GM12878 (cell line): ENCODE measurements around the gene ING5. TPM values are rescaled to one million over a fixed set of nuclear protein-coding genes. Genes with fewer than 3 reads are reported as not detected.

ENCODE experiments used
- ATF7 ChIP-seq: fragments of 450-650 bp; IDR thresholded peaks from 2 replicates; pipeline ENCODE4 v1.6.1; 2016; ENCODE audit warnings: low read depth, mild to moderate bottlenecking
- CBFB ChIP-seq: IDR thresholded peaks from 2 replicates; pipeline ENCODE4 v1.6.1; 2016; ENCODE audit warnings: antibody characterized with exemption, low read depth
- GABPA ChIP-seq: IDR thresholded peaks from 2 replicates; pipeline ENCODE4 v1.6.1; 2014; ENCODE audit warnings: antibody characterized with exemption, low read depth, mild to moderate bottlenecking, inconsistent platforms
- GATAD2B ChIP-seq: fragments of 450-650 bp; conservative IDR thresholded peaks from 2 replicates; pipeline ENCODE4 v1.6.1; 2017; ENCODE audit warnings: low read depth, mild to moderate bottlenecking, moderate library complexity
- HCFC1 ChIP-seq: fragments of 150-350 bp; IDR thresholded peaks from 2 replicates; pipeline ENCODE4 v1.6.1; 2014; ENCODE audit warnings: low read length
- KAT2A ChIP-seq: conservative IDR thresholded peaks from 2 replicates; pipeline ENCODE4 v1.6.1; 2011; ENCODE audit warnings: low read depth, low read length; ENCODE audit not compliant: control insufficient read depth
- MXI1 ChIP-seq: fragments of 150-350 bp; IDR thresholded peaks from 2 replicates; pipeline ENCODE4 v1.6.1; 2011; ENCODE audit warnings: low read depth, mild to moderate bottlenecking, inconsistent platforms, low read length, improper control_type of control experiment
- MYB ChIP-seq: fragments of 150-350 bp; IDR thresholded peaks from 2 replicates; pipeline ENCODE4 v1.6.1; 2014; ENCODE audit warnings: mild to moderate bottlenecking, low read depth, low read length, borderline replicate concordance
- MYC ChIP-seq: IDR thresholded peaks from 2 replicates; pipeline ENCODE4 v1.6.1; 2011; ENCODE audit warnings: mild to moderate bottlenecking, low read length, moderate library complexity, inconsistent platforms; ENCODE audit not compliant: insufficient read depth, insufficient replicate concordance, insufficient read length, severe bottlenecking
- NR2F1 ChIP-seq: fragments of 450-650 bp; conservative IDR thresholded peaks from 2 replicates; pipeline ENCODE4 v1.6.1; 2017; ENCODE audit warnings: mild to moderate bottlenecking
- NRF1 ChIP-seq: conservative IDR thresholded peaks from 2 replicates; pipeline ENCODE4 v1.6.1; 2011; ENCODE audit warnings: mild to moderate bottlenecking, low read depth, low read length, improper control_type of control experiment
- SMAD5 ChIP-seq: IDR thresholded peaks from 2 replicates; pipeline ENCODE4 v1.6.1; 2016; ENCODE audit warnings: antibody characterized with exemption, low read depth
- SMARCA5 ChIP-seq: fragments of 450-650 bp; IDR thresholded peaks from 2 replicates; pipeline ENCODE4 v1.6.1; 2017; ENCODE audit warnings: mild to moderate bottlenecking
- SREBF2 ChIP-seq: IDR thresholded peaks from 2 replicates; pipeline ENCODE4 v1.6.1; 2012; ENCODE audit warnings: mild to moderate bottlenecking, low read length
- TCF7 ChIP-seq: IDR thresholded peaks from 2 replicates; pipeline ENCODE4 v1.6.1; 2014; ENCODE audit warnings: antibody characterized with exemption, borderline replicate concordance
- ZNF622 ChIP-seq: fragments of 450-650 bp; IDR thresholded peaks from 2 replicates; pipeline ENCODE4 v1.6.1; 2017; ENCODE audit warnings: mild to moderate bottlenecking, inconsistent platforms
- ZSCAN29 ChIP-seq: fragments of 450-650 bp; IDR thresholded peaks from 2 replicates; pipeline ENCODE4 v1.6.1; 2017; ENCODE audit warnings: mild to moderate bottlenecking, moderate library complexity
- polyA plus RNA-seq, 11 experiments: library from polyadenylated mRNA; depleted of rRNA in 4 of 11; unstranded in 6 of 11; stranded (reverse) in 5 of 11; fragments of >200 nt; fragmentation: Nextera tagmentation in 4 of 11; fragmentation: Illumina TruSeq in 1 of 11; extraction: Ambion mirVana in 4 of 11; extraction: Trizol in 1 of 11; gene quantifications; 1 replicate in 1 of 11; 2 replicates in 10 of 11; pipeline versions ENCODE4 v1.2.1 to v1.2.3, GENCODE V29; 2011 to 2016; ENCODE audit warnings: inconsistent platforms in 2 of 11, missing spikeins in 2 of 11, low read depth in 1 of 11
- total RNA-seq, 4 experiments: library from RNA; depleted of rRNA in 3 of 4; stranded (reverse); fragments of >200 nt in 3 of 4; fragmentation: Illumina TruSeq in 1 of 4; extraction: Trizol in 1 of 4; gene quantifications; 2 replicates each; pipeline versions ENCODE4 v1.2.1 to v1.2.3, GENCODE V29; 2013 to 2021
- TF ChIP-seq, protein P1 (sequence below): IDR thresholded peaks from 2 replicates; pipeline ENCODE4 v1.6.1; 2011; ENCODE audit warnings: mild to moderate bottlenecking, low read depth, low read length, moderate library complexity; ENCODE audit not compliant: insufficient replicate concordance
- TF ChIP-seq, protein P2 (sequence below): IDR thresholded peaks from 2 replicates; pipeline ENCODE4 v1.6.1; 2012; ENCODE audit warnings: improper control_type of control experiment, low read depth, low read length; ENCODE audit not compliant: insufficient replicate concordance
- TF ChIP-seq, protein P3 (sequence below): fragments of 450-650 bp; IDR thresholded peaks from 2 replicates; pipeline ENCODE4 v1.6.1; 2017; ENCODE audit warnings: mild to moderate bottlenecking, low read depth, inconsistent platforms; ENCODE audit not compliant: poor library complexity, severe bottlenecking
- TF ChIP-seq, protein P4 (sequence below): fragments of 450-650 bp; IDR thresholded peaks from 2 replicates; pipeline ENCODE4 v1.6.1; 2017; ENCODE audit warnings: mild to moderate bottlenecking

Gene ING5
- total and polyA plus RNA-seq, 10 of the 15 experiments (the other 5 are each of a cell fraction or from before 2014, with no cell fraction given) = 10.0 to 46.1 (median 27.2) TPM

DNA sequence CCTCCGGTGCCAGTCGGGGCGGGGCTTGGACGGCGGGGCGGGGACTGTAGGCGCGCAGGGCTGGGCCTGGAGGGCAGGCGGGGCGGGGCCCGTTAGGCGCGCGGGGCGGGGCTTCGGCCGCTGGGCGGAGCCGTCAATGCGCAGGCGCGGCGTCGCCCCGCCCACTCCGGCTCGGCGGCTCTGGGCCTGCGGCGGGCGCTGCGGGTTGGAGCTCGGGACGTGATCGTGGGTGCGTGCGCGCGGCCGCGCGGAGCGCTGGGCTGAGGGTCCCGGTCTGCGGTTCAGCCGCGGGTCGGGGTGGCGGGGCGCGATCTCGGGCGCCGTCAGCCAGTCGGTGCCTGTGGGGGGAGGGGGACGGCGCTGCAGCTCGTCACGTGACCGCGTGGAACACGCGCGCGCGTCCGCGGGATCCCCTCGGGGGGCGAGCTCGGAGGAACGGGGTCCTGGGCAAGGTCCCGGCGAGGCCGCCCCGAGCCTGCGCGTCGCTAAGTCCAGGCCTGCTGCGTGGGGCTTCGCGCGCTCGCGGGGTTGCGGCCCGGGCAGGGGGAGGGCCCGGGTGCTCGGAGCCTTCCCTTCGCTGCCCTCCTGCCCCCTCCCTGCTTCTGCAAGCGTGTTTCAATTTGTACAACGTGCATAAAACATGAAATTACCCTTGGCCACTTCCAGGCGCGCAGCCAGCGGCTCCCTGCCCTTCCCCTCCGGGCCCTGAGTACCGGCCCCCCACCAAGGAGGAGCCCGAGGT is 32.8 kb downstream of the ING5 start, which contains the start of gene D2HGDH (continued):
- TF ChIP-seq CBFB (no peak), GATAD2B (peak; percentile 100), KAT2A (no peak), SMAD5 (no peak), NRF1 (peak; percentile 62), HCFC1 (no peak), NR2F1 (peak; percentile 71), TCF7 (no peak), MYC (peak; percentile 70), ZSCAN29 (no peak), MXI1 (no peak), SREBF2 (no peak), ATF7 (no peak), GABPA (no peak), ZNF622 (no peak), MYB (no peak), SMARCA5 (peak; percentile 74; the same call in 1 of the 2 replicates)
- TF ChIP-seq, protein P1, sequence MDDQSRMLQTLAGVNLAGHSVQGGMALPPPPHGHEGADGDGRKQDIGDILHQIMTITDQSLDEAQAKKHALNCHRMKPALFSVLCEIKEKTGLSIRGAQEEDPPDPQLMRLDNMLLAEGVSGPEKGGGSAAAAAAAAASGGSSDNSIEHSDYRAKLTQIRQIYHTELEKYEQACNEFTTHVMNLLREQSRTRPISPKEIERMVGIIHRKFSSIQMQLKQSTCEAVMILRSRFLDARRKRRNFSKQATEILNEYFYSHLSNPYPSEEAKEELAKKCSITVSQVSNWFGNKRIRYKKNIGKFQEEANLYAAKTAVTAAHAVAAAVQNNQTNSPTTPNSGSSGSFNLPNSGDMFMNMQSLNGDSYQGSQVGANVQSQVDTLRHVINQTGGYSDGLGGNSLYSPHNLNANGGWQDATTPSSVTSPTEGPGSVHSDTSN = no peak
- TF ChIP-seq, protein P2, sequence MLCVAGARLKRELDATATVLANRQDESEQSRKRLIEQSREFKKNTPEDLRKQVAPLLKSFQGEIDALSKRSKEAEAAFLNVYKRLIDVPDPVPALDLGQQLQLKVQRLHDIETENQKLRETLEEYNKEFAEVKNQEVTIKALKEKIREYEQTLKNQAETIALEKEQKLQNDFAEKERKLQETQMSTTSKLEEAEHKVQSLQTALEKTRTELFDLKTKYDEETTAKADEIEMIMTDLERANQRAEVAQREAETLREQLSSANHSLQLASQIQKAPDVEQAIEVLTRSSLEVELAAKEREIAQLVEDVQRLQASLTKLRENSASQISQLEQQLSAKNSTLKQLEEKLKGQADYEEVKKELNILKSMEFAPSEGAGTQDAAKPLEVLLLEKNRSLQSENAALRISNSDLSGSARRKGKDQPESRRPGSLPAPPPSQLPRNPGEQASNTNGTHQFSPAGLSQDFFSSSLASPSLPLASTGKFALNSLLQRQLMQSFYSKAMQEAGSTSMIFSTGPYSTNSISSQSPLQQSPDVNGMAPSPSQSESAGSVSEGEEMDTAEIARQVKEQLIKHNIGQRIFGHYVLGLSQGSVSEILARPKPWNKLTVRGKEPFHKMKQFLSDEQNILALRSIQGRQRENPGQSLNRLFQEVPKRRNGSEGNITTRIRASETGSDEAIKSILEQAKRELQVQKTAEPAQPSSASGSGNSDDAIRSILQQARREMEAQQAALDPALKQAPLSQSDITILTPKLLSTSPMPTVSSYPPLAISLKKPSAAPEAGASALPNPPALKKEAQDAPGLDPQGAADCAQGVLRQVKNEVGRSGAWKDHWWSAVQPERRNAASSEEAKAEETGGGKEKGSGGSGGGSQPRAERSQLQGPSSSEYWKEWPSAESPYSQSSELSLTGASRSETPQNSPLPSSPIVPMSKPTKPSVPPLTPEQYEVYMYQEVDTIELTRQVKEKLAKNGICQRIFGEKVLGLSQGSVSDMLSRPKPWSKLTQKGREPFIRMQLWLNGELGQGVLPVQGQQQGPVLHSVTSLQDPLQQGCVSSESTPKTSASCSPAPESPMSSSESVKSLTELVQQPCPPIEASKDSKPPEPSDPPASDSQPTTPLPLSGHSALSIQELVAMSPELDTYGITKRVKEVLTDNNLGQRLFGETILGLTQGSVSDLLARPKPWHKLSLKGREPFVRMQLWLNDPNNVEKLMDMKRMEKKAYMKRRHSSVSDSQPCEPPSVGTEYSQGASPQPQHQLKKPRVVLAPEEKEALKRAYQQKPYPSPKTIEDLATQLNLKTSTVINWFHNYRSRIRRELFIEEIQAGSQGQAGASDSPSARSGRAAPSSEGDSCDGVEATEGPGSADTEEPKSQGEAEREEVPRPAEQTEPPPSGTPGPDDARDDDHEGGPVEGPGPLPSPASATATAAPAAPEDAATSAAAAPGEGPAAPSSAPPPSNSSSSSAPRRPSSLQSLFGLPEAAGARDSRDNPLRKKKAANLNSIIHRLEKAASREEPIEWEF = no peak
- TF ChIP-seq, protein P3, sequence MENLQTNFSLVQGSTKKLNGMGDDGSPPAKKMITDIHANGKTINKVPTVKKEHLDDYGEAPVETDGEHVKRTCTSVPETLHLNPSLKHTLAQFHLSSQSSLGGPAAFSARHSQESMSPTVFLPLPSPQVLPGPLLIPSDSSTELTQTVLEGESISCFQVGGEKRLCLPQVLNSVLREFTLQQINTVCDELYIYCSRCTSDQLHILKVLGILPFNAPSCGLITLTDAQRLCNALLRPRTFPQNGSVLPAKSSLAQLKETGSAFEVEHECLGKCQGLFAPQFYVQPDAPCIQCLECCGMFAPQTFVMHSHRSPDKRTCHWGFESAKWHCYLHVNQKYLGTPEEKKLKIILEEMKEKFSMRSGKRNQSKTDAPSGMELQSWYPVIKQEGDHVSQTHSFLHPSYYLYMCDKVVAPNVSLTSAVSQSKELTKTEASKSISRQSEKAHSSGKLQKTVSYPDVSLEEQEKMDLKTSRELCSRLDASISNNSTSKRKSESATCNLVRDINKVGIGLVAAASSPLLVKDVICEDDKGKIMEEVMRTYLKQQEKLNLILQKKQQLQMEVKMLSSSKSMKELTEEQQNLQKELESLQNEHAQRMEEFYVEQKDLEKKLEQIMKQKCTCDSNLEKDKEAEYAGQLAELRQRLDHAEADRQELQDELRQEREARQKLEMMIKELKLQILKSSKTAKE = no peak
- TF ChIP-seq, protein P4, sequence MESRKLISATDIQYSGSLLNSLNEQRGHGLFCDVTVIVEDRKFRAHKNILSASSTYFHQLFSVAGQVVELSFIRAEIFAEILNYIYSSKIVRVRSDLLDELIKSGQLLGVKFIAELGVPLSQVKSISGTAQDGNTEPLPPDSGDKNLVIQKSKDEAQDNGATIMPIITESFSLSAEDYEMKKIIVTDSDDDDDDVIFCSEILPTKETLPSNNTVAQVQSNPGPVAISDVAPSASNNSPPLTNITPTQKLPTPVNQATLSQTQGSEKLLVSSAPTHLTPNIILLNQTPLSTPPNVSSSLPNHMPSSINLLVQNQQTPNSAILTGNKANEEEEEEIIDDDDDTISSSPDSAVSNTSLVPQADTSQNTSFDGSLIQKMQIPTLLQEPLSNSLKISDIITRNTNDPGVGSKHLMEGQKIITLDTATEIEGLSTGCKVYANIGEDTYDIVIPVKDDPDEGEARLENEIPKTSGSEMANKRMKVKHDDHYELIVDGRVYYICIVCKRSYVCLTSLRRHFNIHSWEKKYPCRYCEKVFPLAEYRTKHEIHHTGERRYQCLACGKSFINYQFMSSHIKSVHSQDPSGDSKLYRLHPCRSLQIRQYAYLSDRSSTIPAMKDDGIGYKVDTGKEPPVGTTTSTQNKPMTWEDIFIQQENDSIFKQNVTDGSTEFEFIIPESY = no peak
